Vagina (tissue), 2 donors: Measurements from ENCODE around the gene CCDC82.

Source experiments
- POLR2AphosphoS5 ChIP-seq, 2 donors: sonication (generic); formaldehyde crosslinking; IDR thresholded peaks; one replicate each; pipeline ENCODE4 v1.9.0; 2017; ENCODE audit warnings: antibody characterized with exemption in 2 of 2, mild to moderate bottlenecking in 2 of 2, low read depth in 1 of 2; ENCODE audit not compliant: insufficient read depth in 1 of 2
- TF ChIP-seq, protein P1 (sequence below), 3 experiments: fragments of 450-650 bp in 2 of 3; fragments of 200-600 bp in 1 of 3; sonication (generic) in 1 of 3; IDR thresholded peaks; one replicate each; pipeline ENCODE4 v1.5.1; 2017 to 2019; ENCODE audit warnings: antibody characterized with exemption in 3 of 3, mild to moderate bottlenecking in 2 of 3, moderate library complexity in 2 of 3

DNA sequence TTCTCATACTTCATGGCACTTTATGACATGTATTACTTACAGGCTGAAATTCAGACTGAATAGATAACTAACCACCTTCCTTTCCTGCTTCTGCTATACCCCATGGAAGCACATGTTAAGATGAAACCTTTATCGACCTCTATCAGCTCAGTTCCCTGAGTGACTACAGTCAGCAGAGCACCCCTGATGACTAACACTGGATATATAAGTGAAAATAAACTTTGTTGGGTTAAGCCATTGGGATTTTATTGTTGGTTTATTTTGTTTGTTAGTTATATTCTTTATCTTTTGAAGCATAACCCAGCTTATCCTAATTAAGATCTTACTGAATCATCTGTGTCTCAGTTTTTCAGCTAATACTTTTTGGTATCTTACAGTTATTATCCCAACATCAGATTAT lies 23.7 kb downstream of the CCDC82 start:
- no peak for TF ChIP-seq POLR2AphosphoS5 (IDR thresholded peaks at IDR 0.05; ENCODE audit: insufficient read depth in 1 of 2, low read depth in 1 of 2)
- TF ChIP-seq, protein P1, sequence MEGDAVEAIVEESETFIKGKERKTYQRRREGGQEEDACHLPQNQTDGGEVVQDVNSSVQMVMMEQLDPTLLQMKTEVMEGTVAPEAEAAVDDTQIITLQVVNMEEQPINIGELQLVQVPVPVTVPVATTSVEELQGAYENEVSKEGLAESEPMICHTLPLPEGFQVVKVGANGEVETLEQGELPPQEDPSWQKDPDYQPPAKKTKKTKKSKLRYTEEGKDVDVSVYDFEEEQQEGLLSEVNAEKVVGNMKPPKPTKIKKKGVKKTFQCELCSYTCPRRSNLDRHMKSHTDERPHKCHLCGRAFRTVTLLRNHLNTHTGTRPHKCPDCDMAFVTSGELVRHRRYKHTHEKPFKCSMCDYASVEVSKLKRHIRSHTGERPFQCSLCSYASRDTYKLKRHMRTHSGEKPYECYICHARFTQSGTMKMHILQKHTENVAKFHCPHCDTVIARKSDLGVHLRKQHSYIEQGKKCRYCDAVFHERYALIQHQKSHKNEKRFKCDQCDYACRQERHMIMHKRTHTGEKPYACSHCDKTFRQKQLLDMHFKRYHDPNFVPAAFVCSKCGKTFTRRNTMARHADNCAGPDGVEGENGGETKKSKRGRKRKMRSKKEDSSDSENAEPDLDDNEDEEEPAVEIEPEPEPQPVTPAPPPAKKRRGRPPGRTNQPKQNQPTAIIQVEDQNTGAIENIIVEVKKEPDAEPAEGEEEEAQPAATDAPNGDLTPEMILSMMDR (IDR thresholded peaks at IDR 0.05) = no peak
